SHP77 treated with DMSO at 0.1 percent for 48 hours (cell line): ENCODE results near the gene CXorf51A.
"Not testable (repeated sequence)": the region's sequence is repeated elsewhere in the genome, so short reads cannot be mapped to it uniquely, and the experiment has no call there.

Source experiments
- DNase-seq: peaks from one replicate; lab custom pipeline; 2025; lab: John Stamatoyannopoulos, UW

The CXorf51A gene

DNA sequence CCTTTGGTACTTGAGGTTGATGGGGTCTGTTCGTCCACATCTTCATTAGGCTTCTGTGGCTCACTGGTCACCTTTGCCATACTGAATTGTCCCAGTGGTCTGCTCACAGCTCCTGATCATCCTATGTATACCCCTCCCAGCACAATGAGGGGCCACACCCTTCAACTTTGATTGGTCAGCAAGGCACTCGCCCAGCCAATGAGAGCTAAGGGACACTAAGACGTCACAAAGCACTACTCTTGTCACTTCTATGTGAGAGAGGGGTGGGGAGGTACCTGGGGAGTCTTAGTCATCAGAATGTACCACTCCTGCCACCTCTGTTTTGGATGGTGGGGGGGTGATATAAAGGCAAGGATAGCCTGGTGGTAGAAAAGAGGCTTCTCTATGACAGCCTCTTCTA, at the start of gene CXorf51A:
CXorf51A (minus strand) TSS at position 101 of the 400 bp plus-strand sequence; CDS start at position 80, 21 bp downstream.
- not testable (repeated sequence) for DNase-seq

DNA sequence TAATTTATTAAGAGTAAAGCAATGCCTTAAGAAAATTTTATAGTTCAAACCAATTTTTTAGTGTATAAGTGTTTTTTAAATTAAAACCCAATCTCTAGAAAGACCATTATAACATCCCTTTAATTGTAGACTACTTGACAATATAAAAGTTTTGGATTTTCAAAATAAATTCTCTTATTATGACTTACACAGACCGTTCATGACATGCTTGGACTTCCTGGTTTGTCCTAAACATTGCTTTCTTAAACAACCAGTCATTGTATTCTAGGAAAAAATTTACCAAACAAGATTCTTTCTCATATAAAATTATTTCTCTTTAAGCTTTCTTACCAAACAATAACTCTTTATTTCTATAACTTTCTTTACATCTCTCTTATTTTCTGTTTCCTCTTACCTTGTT, 49.0 kb upstream of the CXorf51A start:
- DNase-seq: no peak

DNA sequence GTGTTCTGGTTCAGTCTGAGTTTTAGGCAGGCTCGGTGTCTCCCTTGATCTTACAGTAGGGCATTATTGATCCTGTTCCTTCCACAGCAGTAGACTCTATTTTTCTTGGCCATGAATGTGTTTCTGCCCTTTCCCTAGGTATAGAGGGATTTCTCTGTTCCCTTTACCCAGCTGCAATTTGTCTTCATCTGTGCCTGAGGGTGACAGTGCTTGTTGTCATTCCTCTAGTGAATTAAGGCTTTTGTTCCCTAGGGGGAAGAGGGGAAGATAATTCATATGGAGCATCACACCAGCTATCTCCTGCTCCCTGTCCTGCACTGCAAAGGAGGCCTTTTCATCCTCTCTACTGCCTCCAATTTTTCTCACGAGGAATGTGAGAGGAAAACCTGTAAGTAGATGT, 39.7 kb upstream of the CXorf51A start:
- no peak for DNase-seq

DNA sequence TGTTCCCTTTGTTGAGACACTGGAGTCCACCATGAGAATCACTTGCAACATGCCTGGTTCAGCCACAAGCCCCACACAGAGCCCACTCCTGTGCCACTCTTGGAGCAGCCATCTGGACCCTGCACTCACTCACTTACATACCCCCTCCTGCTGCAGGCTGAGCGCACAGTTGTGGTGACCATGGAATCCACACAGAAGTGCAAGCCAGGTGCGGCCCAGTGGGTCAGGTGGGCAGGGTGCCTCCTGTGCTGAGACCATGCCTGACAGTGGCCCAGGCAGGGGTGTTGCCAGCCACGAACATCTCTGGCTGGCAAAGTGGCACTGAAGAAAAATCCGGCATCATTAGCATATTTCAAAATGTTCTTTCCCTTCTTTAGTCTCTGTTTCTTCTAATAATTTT, 17.4 kb upstream of the CXorf51A start:
- no peak for DNase-seq

DNA sequence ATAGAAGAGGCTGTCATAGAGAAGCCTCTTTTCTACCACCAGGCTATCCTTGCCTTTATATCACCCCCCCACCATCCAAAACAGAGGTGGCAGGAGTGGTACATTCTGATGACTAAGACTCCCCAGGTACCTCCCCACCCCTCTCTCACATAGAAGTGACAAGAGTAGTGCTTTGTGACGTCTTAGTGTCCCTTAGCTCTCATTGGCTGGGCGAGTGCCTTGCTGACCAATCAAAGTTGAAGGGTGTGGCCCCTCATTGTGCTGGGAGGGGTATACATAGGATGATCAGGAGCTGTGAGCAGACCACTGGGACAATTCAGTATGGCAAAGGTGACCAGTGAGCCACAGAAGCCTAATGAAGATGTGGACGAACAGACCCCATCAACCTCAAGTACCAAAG, 5.1 kb downstream of the CXorf51A start, which contains the start of gene CXorf51B:
CXorf51B (plus strand) TSS at position 301 of the 400 bp plus-strand sequence; CDS start at position 322, 21 bp downstream.
- DNase-seq: not testable (repeated sequence)
